CD4-positive, CD25-positive, alpha-beta regulatory T cell (primary cell): ENCODE measurements around the gene COG8. TPM values are rescaled to one million over a fixed set of nuclear protein-coding genes. Genes with fewer than 3 reads are reported as not detected.

Source experiments
- ATAC-seq, 2 donors: fragments of 150-1000 bp; cut with Tn5 transposase; one replicate each; pipeline ENCODE4 v1.10.0; 2021; ENCODE audit warnings: low read depth in 2 of 2, moderate number of reproducible peaks in 2 of 2, moderate library complexity in 1 of 2
- DNase-seq, 3 donors: peaks; one replicate each; pipeline versions ENCODE4 v3.0.0 to v3.0.0-alpha.2; 2012 to 2022; ENCODE audit warnings: mixed read lengths in 1 of 3
- H3K27ac ChIP-seq: one replicate; pipeline ENCODE4 v1.7.0; 2013; ENCODE audit warnings: mild to moderate bottlenecking, low read length; ENCODE audit not compliant: insufficient read depth, poor library complexity, severe bottlenecking
- H3K27me3 ChIP-seq: one replicate; pipeline ENCODE4 v1.7.0; 2013; ENCODE audit warnings: low read length; ENCODE audit not compliant: control insufficient read depth, insufficient read depth
- H3K36me3 ChIP-seq: one replicate; pipeline ENCODE4 v1.7.0; 2013; ENCODE audit warnings: mild to moderate bottlenecking, low read length, moderate library complexity; ENCODE audit not compliant: control insufficient read depth, insufficient read depth
- H3K4me1 ChIP-seq: 2 replicates; pipeline ENCODE4 v1.7.0; 2013; ENCODE audit warnings: mild to moderate bottlenecking, low read length; ENCODE audit not compliant: insufficient read depth, control insufficient read depth, poor library complexity, severe bottlenecking
- H3K4me3 ChIP-seq: one replicate; pipeline ENCODE4 v1.7.0; 2013; ENCODE audit warnings: low read depth, mild to moderate bottlenecking, low read length, moderate library complexity
- H3K9me3 ChIP-seq, 2 experiments: 1 replicate in 1 of 2; 2 replicates in 1 of 2; pipeline ENCODE4 v1.7.0; 2013; ENCODE audit warnings: low read length in 2 of 2, mild to moderate bottlenecking in 1 of 2, moderate library complexity in 1 of 2; ENCODE audit not compliant: control insufficient read depth in 2 of 2
- H3K27ac Mint-ChIP-seq, 3 donors: one replicate each; pipeline ENCODE4 v1.8.0; 2020 to 2022; ENCODE audit warnings: mild to moderate bottlenecking in 3 of 3, mixed read lengths in 3 of 3, moderate library complexity in 2 of 3
- H3K27me3 Mint-ChIP-seq: one replicate; pipeline ENCODE4 v1.8.0; 2022; ENCODE audit warnings: mild to moderate bottlenecking, mixed read lengths
- H3K36me3 Mint-ChIP-seq: one replicate; pipeline ENCODE4 v1.8.0; 2020; ENCODE audit warnings: mixed read lengths
- H3K4me1 Mint-ChIP-seq, 4 donors: one replicate each; pipeline ENCODE4 v1.8.0; 2020 to 2022; ENCODE audit warnings: mixed read lengths in 4 of 4, mild to moderate bottlenecking in 1 of 4
- H3K4me3 Mint-ChIP-seq, 4 donors: one replicate each; pipeline ENCODE4 v1.8.0; 2020 to 2022; ENCODE audit warnings: mild to moderate bottlenecking in 4 of 4, mixed read lengths in 4 of 4, moderate library complexity in 3 of 4
- H3K9me3 Mint-ChIP-seq, 7 donors: one replicate each; pipeline ENCODE4 v1.8.0; 2020 to 2022; ENCODE audit warnings: mixed read lengths in 7 of 7, mild to moderate bottlenecking in 3 of 7, moderate library complexity in 2 of 7
- polyA plus RNA-seq, 4 donors: library from polyadenylated mRNA; unstranded; fragments of 300-500 nt; fragmentation: Illumina TruSeq; gene quantifications; one replicate each; pipeline ENCODE4 v1.2.3, GENCODE V29; 2021
- total RNA-seq: library from RNA; stranded (reverse); gene quantifications from one replicate; pipeline ENCODE4 v1.2.3, GENCODE V29; 2022

COG8 gene
- total and polyA plus RNA-seq, 5 donors from 2014 or later = 23.2 to 39.0 (median 36.8) TPM

- DNase-seq = no peak
- peaks cover 0 to 2% (median 0%) of the 10 kb centered on the region in 7 donors for H3K9me3 Mint-ChIP-seq
- no peaks in the 10 kb centered on the region for H3K27me3 Mint-ChIP-seq
- H3K27ac Mint-ChIP-seq = no peak overlapping the region
- no peak overlapping the region for H3K4me3 Mint-ChIP-seq
- peaks cover 17% of the 10 kb centered on the region for H3K4me1 ChIP-seq
- H3K36me3 ChIP-seq = peaks cover 74% of the 10 kb centered on the region
- no peak for ATAC-seq
- H3K27me3 ChIP-seq = no peaks in the 10 kb centered on the region
- peaks cover 5 to 32% (median 20%) of the 10 kb centered on the region in 4 donors for H3K4me1 Mint-ChIP-seq
- H3K36me3 Mint-ChIP-seq = peaks cover 22% of the 10 kb centered on the region
- no peak overlapping the region for H3K27ac ChIP-seq
- no peaks in the 10 kb centered on the region for H3K9me3 ChIP-seq
- no peak overlapping the region for H3K4me3 ChIP-seq
These were observed 22.7 kb downstream of the COG8 start for GRCh38 chr16:69316595-69317034.

- Histone ChIP-seq H3K9me3 (no peaks in the 10 kb centered on the region), H3K27me3 (no peaks in the 10 kb centered on the region), H3K36me3 (peaks cover 64% of the 10 kb centered on the region), H3K4me1 (peaks cover 18% of the 10 kb centered on the region), H3K27ac (no peak overlapping the region), H3K4me3 (no peak overlapping the region)
- DNase-seq (no peak), ATAC-seq (no peak)
- Mint-ChIP-seq H3K9me3 (peaks cover 0 to 2% (median 0%) of the 10 kb centered on the region in 7 donors), H3K27ac (no peak overlapping the region), H3K4me3 (no peak overlapping the region), H3K4me1 (peaks cover 5 to 32% (median 19%) of the 10 kb centered on the region in 4 donors), H3K27me3 (no peaks in the 10 kb centered on the region), H3K36me3 (peaks cover 15% of the 10 kb centered on the region)
These were observed 23.7 kb downstream of the COG8 start for GRCh38 chr16:69315486-69316311.

- peaks cover 11% of the 10 kb centered on the region for H3K36me3 Mint-ChIP-seq
- H3K9me3 ChIP-seq = no peaks in the 10 kb centered on the region
- H3K4me1 Mint-ChIP-seq = peaks cover 5 to 37% (median 22%) of the 10 kb centered on the region in 4 donors
- peaks cover 53% of the 10 kb centered on the region for H3K36me3 ChIP-seq
- peaks cover 0 to 2% (median 0%) of the 10 kb centered on the region in 7 donors for H3K9me3 Mint-ChIP-seq
- peak overlapping the region in 1 of 3 donors; percentile 71 for H3K27ac Mint-ChIP-seq
- no peaks in the 10 kb centered on the region for H3K27me3 Mint-ChIP-seq
- H3K27ac ChIP-seq = no peak overlapping the region
- ATAC-seq = no peak
- peak overlapping the region in 1 of 4 donors; percentile 29 for H3K4me3 Mint-ChIP-seq
- no peaks in the 10 kb centered on the region for H3K27me3 ChIP-seq
- peaks cover 23% of the 10 kb centered on the region for H3K4me1 ChIP-seq
- DNase-seq = no peak
- no peak overlapping the region for H3K4me3 ChIP-seq
These were observed 24.8 kb downstream of the COG8 start for GRCh38 chr16:69314534-69314933.

- Histone ChIP-seq H3K4me1 (peaks cover 23% of the 10 kb centered on the region), H3K4me3 (no peak overlapping the region), H3K36me3 (peaks cover 42% of the 10 kb centered on the region), H3K9me3 (no peaks in the 10 kb centered on the region), H3K27me3 (no peaks in the 10 kb centered on the region), H3K27ac (no peak overlapping the region)
- ATAC-seq = no peak
- H3K4me3 Mint-ChIP-seq = peak overlapping the region; percentile 61 to 90 (median 86)
- H3K27me3 Mint-ChIP-seq = no peaks in the 10 kb centered on the region
- peaks cover 9% of the 10 kb centered on the region for H3K36me3 Mint-ChIP-seq
- DNase-seq = no peak
- H3K4me1 Mint-ChIP-seq = peaks cover 5 to 40% (median 22%) of the 10 kb centered on the region in 4 donors
- H3K9me3 Mint-ChIP-seq = peaks cover 0 to 2% (median 0%) of the 10 kb centered on the region in 7 donors
- peak overlapping the region in 2 of 3 donors; percentile 63 to 74 for H3K27ac Mint-ChIP-seq
These were observed 25.9 kb downstream of the COG8 start for GRCh38 chr16:69313469-69313868.

- H3K4me1 ChIP-seq = peaks cover 23% of the 10 kb centered on the region
- H3K27me3 ChIP-seq = no peaks in the 10 kb centered on the region
- Mint-ChIP-seq H3K27ac (peak overlapping the region; percentile 74 to 95 (median 94)), H3K27me3 (no peaks in the 10 kb centered on the region), H3K4me1 (peaks cover 8 to 40% (median 22%) of the 10 kb centered on the region in 4 donors), H3K9me3 (peaks cover 0 to 2% (median 0%) of the 10 kb centered on the region in 7 donors), H3K4me3 (peak overlapping the region; percentile 90 to 99 (median 98)), H3K36me3 (peaks cover 9% of the 10 kb centered on the region)
- H3K4me3 ChIP-seq = peak overlapping the region; percentile 83
- H3K9me3 ChIP-seq = no peaks in the 10 kb centered on the region
- ATAC-seq (peak; percentile 15 to 27), DNase-seq (peak in 2 of 3 donors; percentile 21 to 61)
- peaks cover 28% of the 10 kb centered on the region for H3K36me3 ChIP-seq
- H3K27ac ChIP-seq = peak overlapping the region; percentile 75
These were observed 27.6 kb downstream of the COG8 start for GRCh38 chr16:69311533-69312387.

GRCh38 chr16:69310653-69311532 lies 28.5 kb downstream of the COG8 start, which contains the start of gene VPS4A:
TSS of gene VPS4A (plus strand) at chr16:69311350. CDS start at chr16:69311512, 162 bp downstream.
- peaks cover 2% of the 10 kb centered on the region for H3K36me3 Mint-ChIP-seq
- H3K27ac ChIP-seq = peak within 1 kb of the TSS; percentile 77
- H3K4me1 Mint-ChIP-seq = peaks cover 8 to 40% (median 22%) of the 10 kb centered on the region in 4 donors
- H3K27ac Mint-ChIP-seq = peak within 1 kb of the TSS; percentile 92 to 95 (median 94)
- peak; percentile 98 to 99 for ATAC-seq
- H3K27me3 Mint-ChIP-seq = no peaks in the 10 kb centered on the region
- H3K9me3 ChIP-seq = no peaks in the 10 kb centered on the region
- peaks cover 20% of the 10 kb centered on the region for H3K36me3 ChIP-seq
- H3K27me3 ChIP-seq = no peaks in the 10 kb centered on the region
- peak within 1 kb of the TSS; percentile 96 for H3K4me3 ChIP-seq
- peaks cover 0 to 2% (median 0%) of the 10 kb centered on the region in 7 donors for H3K9me3 Mint-ChIP-seq
- DNase-seq = peak; percentile 96 to 97 (median 97)
- H3K4me1 ChIP-seq = peaks cover 23% of the 10 kb centered on the region
- H3K4me3 Mint-ChIP-seq = peak within 1 kb of the TSS; percentile 94 to 99 (median 98)
